GM12878 (cell line): Measurements from ENCODE around the gene CAV2. TPM values are rescaled to one million over a fixed set of nuclear protein-coding genes. Genes with fewer than 3 reads are reported as not detected.
A peak's percentile ranks its signal among the peaks of the same experiment; 100 is the strongest.

Source experiments
- ATAC-seq: fragments of 200-7000 bp; cut with Tn5 transposase; 3 replicates; pipeline ENCODE4 v1.9.1; 2020; ENCODE audit warnings: mild to moderate bottlenecking, moderate library complexity
- BruUV-seq: library from RNA; stranded (reverse); fragments of 400-500 nt; replicated peaks from 2 replicates; lab custom pipeline; 2021; lab: Mats Ljungman, UMichigan
- CTCF ChIA-PET: fragments of 300-600 bp; sonication (Branson Sonifier 250); formaldehyde crosslinking; extraction: SDS; loops from one replicate; lab custom pipeline; 2021; ENCODE audit warnings: inconsistent platforms; lab: Yijun Ruan, JAX
- POLR2A ChIA-PET: fragments of 350-600 bp; formaldehyde crosslinking; extraction: SDS; loops from one replicate; lab custom pipeline; 2021; ENCODE audit warnings: inconsistent platforms; lab: Charles Lee
- RAD21 ChIA-PET: fragments of 300-600 bp; sonication (Branson Sonifier 250); formaldehyde crosslinking; loops from one replicate; lab custom pipeline; 2023; ENCODE audit warnings: antibody characterized with exemption; ENCODE audit not compliant: unreplicated experiment; lab: Charles Lee
- SMC1A ChIA-PET: fragments of 300-600 bp; sonication (Branson Sonifier 250); formaldehyde crosslinking; loops from one replicate; lab custom pipeline; 2023; ENCODE audit not compliant: unreplicated experiment, uncharacterized antibody; lab: Charles Lee
- DNase-seq: peaks from one replicate; pipeline ENCODE4 v3.0.0-alpha.2; 2011; ENCODE audit warnings: low read depth, low spot score
- FAIRE-seq: peaks from 3 replicates; lab custom pipeline; 2011; peaks lifted over from hg19 to GRCh38; lab: Jason Lieb, UNC
- H2AFZ ChIP-seq: 2 replicates; pipeline ENCODE4 v1.6.0; 2011; ENCODE audit warnings: low read depth, low read length, control low read depth; ENCODE audit not compliant: control insufficient read depth
- H3K27ac ChIP-seq: 2 replicates; pipeline ENCODE4 v1.5.1; 2011; ENCODE audit warnings: control low read depth; ENCODE audit not compliant: control insufficient read depth, insufficient read depth
- H3K27me3 ChIP-seq, 2 experiments: replicated peaks in 1 of 2; 2 replicates each; pipeline versions ENCODE4 v1.6.0 to v1.6.1; 2011; ENCODE audit warnings: low read length in 1 of 2; ENCODE audit not compliant: control insufficient read depth in 2 of 2, insufficient read depth in 2 of 2
- H3K36me3 ChIP-seq, 2 experiments: 2 replicates each; pipeline ENCODE4 v1.5.1; 2011; ENCODE audit warnings: low read length in 1 of 2; ENCODE audit not compliant: control insufficient read depth in 2 of 2, insufficient read depth in 2 of 2
- H3K4me1 ChIP-seq: 2 replicates; pipeline ENCODE4 v1.6.1; 2011; ENCODE audit warnings: mild to moderate bottlenecking, low read length, moderate library complexity, mixed read lengths; ENCODE audit not compliant: control insufficient read depth, insufficient read depth
- H3K4me2 ChIP-seq: 2 replicates; pipeline ENCODE4 v1.6.0; 2011; ENCODE audit warnings: control low read depth; ENCODE audit not compliant: control insufficient read depth, insufficient read depth
- H3K4me3 ChIP-seq: fragments of 200-600 bp; sonication (generic); 2 replicates; pipeline ENCODE4 v1.5.1; 2016
- H3K79me2 ChIP-seq: 2 replicates; pipeline ENCODE4 v1.6.0; 2011; ENCODE audit warnings: low read length; ENCODE audit not compliant: control insufficient read depth, insufficient read depth
- H3K9ac ChIP-seq: 2 replicates; pipeline ENCODE4 v1.8.0; 2011; ENCODE audit warnings: low read length, control low read depth, mixed read lengths; ENCODE audit not compliant: control insufficient read depth, insufficient read depth
- H3K9me3 ChIP-seq: replicated peaks from 3 replicates; pipeline ENCODE4 v1.5.1; 2011; ENCODE audit warnings: mild to moderate bottlenecking, low read length; ENCODE audit not compliant: control insufficient read depth, insufficient read depth
- H4K20me1 ChIP-seq: 2 replicates; pipeline ENCODE4 v1.6.0; 2011; ENCODE audit not compliant: control insufficient read depth, insufficient read depth
- CHD4 ChIP-seq: fragments of 200-600 bp; sonication (generic); IDR thresholded peaks from 2 replicates; pipeline ENCODE4 v1.6.1; 2016; ENCODE audit warnings: mild to moderate bottlenecking
- CTCF ChIP-seq, 3 experiments: IDR thresholded peaks in 2 of 3; conservative IDR thresholded peaks in 1 of 3; 2 replicates each; pipeline ENCODE4 v1.5.1; 2011; ENCODE audit warnings: low read depth in 3 of 3, low read length in 3 of 3, mild to moderate bottlenecking in 3 of 3, control low read depth in 2 of 3, moderate library complexity in 2 of 3, inconsistent platforms in 1 of 3, mixed read lengths in 1 of 3; ENCODE audit not compliant: control insufficient read depth in 2 of 3, insufficient read depth in 1 of 3; ENCODE audit errors: extremely low read depth in 1 of 3
- HDAC6 ChIP-seq: fragments of 200-600 bp; sonication (generic); IDR thresholded peaks from one replicate; pipeline ENCODE4 v1.8.0; 2017; ENCODE audit warnings: antibody characterized with exemption; ENCODE audit not compliant: unreplicated experiment
- MYC ChIP-seq: IDR thresholded peaks from 2 replicates; pipeline ENCODE4 v1.6.1; 2011; ENCODE audit warnings: mild to moderate bottlenecking, low read length, moderate library complexity, inconsistent platforms; ENCODE audit not compliant: insufficient read depth, insufficient replicate concordance, insufficient read length, severe bottlenecking
- POLR2AphosphoS5 ChIP-seq: IDR thresholded peaks from 2 replicates; pipeline ENCODE4 v1.6.1; 2011; ENCODE audit warnings: mild to moderate bottlenecking, low read length, inconsistent platforms
- ZNF207 ChIP-seq: fragments of 450-650 bp; IDR thresholded peaks from 2 replicates; pipeline ENCODE4 v1.6.1; 2014; ENCODE audit warnings: antibody characterized with exemption, mild to moderate bottlenecking, borderline replicate concordance
- WGBS: methylation state at CpG from one replicate; pipeline ENCODE4 v1.1.6; 2016; ENCODE audit warnings: low lambda C conversion rate; ENCODE audit not compliant: insufficient replicate concordance, insufficient coverage; ENCODE audit errors: missing lambda C conversion rate; 5-methylcytosine and 5-hydroxymethylcytosine counted together
- in situ Hi-C: fragments of 300-500 bp; cut with MboI; formaldehyde crosslinking; loops from 9 replicates; pipeline ENCODE4 v1.14.3; 2018; ENCODE audit warnings: mixed read lengths
- intact Hi-C: fragments of 100-400 bp; cut with micrococcal nuclease; formaldehyde crosslinking; loops from one replicate; pipeline ENCODE4 v1.14.2; 2022; ENCODE audit not compliant: unreplicated experiment
- polyA plus RNA-seq, 11 experiments: library from polyadenylated mRNA; depleted of rRNA in 4 of 11; unstranded in 6 of 11; stranded (reverse) in 5 of 11; fragments of >200 nt; fragmentation: Nextera tagmentation in 4 of 11; fragmentation: Illumina TruSeq in 1 of 11; extraction: Ambion mirVana in 4 of 11; extraction: Trizol in 1 of 11; gene quantifications; 1 replicate in 1 of 11; 2 replicates in 10 of 11; pipeline versions ENCODE4 v1.2.1 to v1.2.3, GENCODE V29; 2011 to 2016; ENCODE audit warnings: inconsistent platforms in 2 of 11, missing spikeins in 2 of 11, low read depth in 1 of 11
- total RNA-seq, 4 experiments: library from RNA; depleted of rRNA in 3 of 4; stranded (reverse); fragments of >200 nt in 3 of 4; fragmentation: Illumina TruSeq in 1 of 4; extraction: Trizol in 1 of 4; gene quantifications; 2 replicates each; pipeline versions ENCODE4 v1.2.1 to v1.2.3, GENCODE V29; 2013 to 2021

The CAV2 gene
- total and polyA plus RNA-seq, 10 of the 15 experiments (the other 5 are each of a cell fraction or from before 2014, with no cell fraction given) = 0.77 to 11.4 (median 2.5) TPM

GRCh38 chr7:116449950-116450349 is 49.6 kb upstream of the CAV2 start:
- no peak overlapping the region for H2AFZ ChIP-seq
- ATAC-seq (no peak), DNase-seq (no peak), FAIRE-seq (no peak)
- WGBS = 52% methylated on average over 4 of the region's 4 CpGs
- intact Hi-C loops (no loop called here), in situ Hi-C loops (no loop called here)
- no peak overlapping the region for H3K4me2 ChIP-seq
- ChIA-PET SMC1A (interaction anchor here (0.6 kb wide), 1 partner anchor 18 kb away, joined by 3 read pairs; no protein-coding TSS in a partner anchor), RAD21 (no interaction called here), CTCF (no interaction called here), POLR2A (no interaction called here)
- no peaks in the 10 kb centered on the region for H3K4me1 ChIP-seq
- H3K27me3 ChIP-seq = no peaks in the 10 kb centered on the region
- no peaks in the 10 kb centered on the region for H4K20me1 ChIP-seq
- TF ChIP-seq CHD4 = no peak
- TF ChIP-seq POLR2AphosphoS5 = no peak
- no peak overlapping the region for H3K4me3 ChIP-seq
- no peak overlapping the region for H3K9ac ChIP-seq
- H3K36me3 ChIP-seq = no peaks in the 10 kb centered on the region
- no TSS peak for BruUV-seq
- no peaks in the 10 kb centered on the region for H3K79me2 ChIP-seq
- H3K9me3 ChIP-seq = no peaks in the 10 kb centered on the region
- no peak overlapping the region for H3K27ac ChIP-seq

GRCh38 chr7:116451957-116452729 is 47.4 kb upstream of the CAV2 start:
- FAIRE-seq (no peak), ATAC-seq (no peak), DNase-seq (no peak)
- ChIA-PET POLR2A (no interaction called here), CTCF (interaction anchor here (0.7 kb wide), 2 partner anchors 52 to 185 kb away, joined by 3 read pairs; no protein-coding TSS in a partner anchor), SMC1A (interaction anchor here (1.0 kb wide), 1 partner anchor 138 kb away, joined by 3 read pairs; no protein-coding TSS in a partner anchor), RAD21 (no interaction called here)
- no peaks in the 10 kb centered on the region for H3K9me3 ChIP-seq
- H3K27ac ChIP-seq = no peak overlapping the region
- H4K20me1 ChIP-seq = no peaks in the 10 kb centered on the region
- peaks cover 0 to 7% of the 10 kb centered on the region in 2 experiments; a peak in 2 of 4 replicates for H3K27me3 ChIP-seq
- peak in 1 of 3 experiments; percentile 20; a peak in 1 of 6 replicates for TF ChIP-seq CTCF (IDR thresholded peaks at IDR 0.05 in 2 of 3, conservative IDR thresholded peaks at IDR 0.05 in 1 of 3; ENCODE audit: control insufficient read depth in 2 of 3, extremely low read depth in 1 of 3, insufficient read depth in 1 of 3, low read depth in 3 of 3, low read length in 3 of 3)
- TF ChIP-seq HDAC6 = no peak
- no peak for TF ChIP-seq MYC
- TF ChIP-seq ZNF207 = no peak
- no peaks in the 10 kb centered on the region for H3K4me1 ChIP-seq
- H3K4me3 ChIP-seq = no peak overlapping the region
- H3K4me2 ChIP-seq = no peak overlapping the region
- H3K36me3 ChIP-seq = no peaks in the 10 kb centered on the region
- intact Hi-C loops = no loop called here
- H3K9ac ChIP-seq = no peak overlapping the region
- no peak overlapping the region for H2AFZ ChIP-seq
- no TSS peak for BruUV-seq
- 50% methylated on average over 2 of the region's 2 CpGs for WGBS
- in situ Hi-C loops = no loop called here
- H3K79me2 ChIP-seq = no peaks in the 10 kb centered on the region
